ENCODE results near the gene NPY. TPM values are rescaled to one million over a fixed set of nuclear protein-coding genes. Genes with fewer than 3 reads are reported as not detected.

NPY gene
- total and polyA plus RNA-seq, 10 of the 15 experiments (the other 5 are each of a cell fraction or from before 2014, with no cell fraction given), result not detected

DNA sequence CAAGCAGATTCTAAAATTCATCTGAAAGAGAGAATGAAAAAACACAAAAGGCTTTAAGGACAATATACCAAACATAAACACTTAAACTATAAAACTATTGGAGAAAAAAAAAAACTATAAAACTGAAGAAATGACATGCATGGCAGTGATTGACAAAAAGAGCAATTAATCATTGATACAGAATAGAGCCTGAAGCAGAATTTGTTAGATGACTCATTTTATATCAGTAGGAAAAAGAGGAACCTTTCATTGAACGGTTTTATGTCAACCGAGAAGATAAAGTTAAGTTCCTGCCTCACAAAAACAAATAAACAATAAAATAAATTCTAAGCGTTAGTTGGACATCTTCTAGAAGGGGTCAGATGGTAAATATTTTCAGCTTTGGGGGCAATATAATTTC lies 23.3 kb downstream of the NPY start:
- no peak overlapping the region for H3K4me3 ChIP-seq
- ChIA-PET RAD21 (ENCODE audit: unreplicated experiment) (no interaction called here), SMC1A (ENCODE audit: uncharacterized antibody, unreplicated experiment) (interaction anchor here (1.0 to 1.1 kb wide), 3 partner anchors 10 to 465 kb away, joined by 3 read pairs; no protein-coding TSS in a partner anchor), CTCF (interaction anchor here (1.1 to 1.4 kb wide), 2 partner anchors 8 to 10 kb away, joined by 3 to 6 read pairs; no protein-coding TSS in a partner anchor), POLR2A (no interaction called here)
- no peaks in the 10 kb centered on the region for H3K79me2 ChIP-seq (ENCODE audit: control insufficient read depth, insufficient read depth, low read length)
- BruUV-seq (replicated peaks), result no TSS peak
- TF ChIP-seq POU2F2 (IDR thresholded peaks at IDR 0.05; ENCODE audit: borderline replicate concordance, low read depth, low read length), result no peak
- TF ChIP-seq, protein P1, sequence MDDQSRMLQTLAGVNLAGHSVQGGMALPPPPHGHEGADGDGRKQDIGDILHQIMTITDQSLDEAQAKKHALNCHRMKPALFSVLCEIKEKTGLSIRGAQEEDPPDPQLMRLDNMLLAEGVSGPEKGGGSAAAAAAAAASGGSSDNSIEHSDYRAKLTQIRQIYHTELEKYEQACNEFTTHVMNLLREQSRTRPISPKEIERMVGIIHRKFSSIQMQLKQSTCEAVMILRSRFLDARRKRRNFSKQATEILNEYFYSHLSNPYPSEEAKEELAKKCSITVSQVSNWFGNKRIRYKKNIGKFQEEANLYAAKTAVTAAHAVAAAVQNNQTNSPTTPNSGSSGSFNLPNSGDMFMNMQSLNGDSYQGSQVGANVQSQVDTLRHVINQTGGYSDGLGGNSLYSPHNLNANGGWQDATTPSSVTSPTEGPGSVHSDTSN (IDR thresholded peaks at IDR 0.05; ENCODE audit: insufficient replicate concordance, low read depth, low read length), result no peak
- TF ChIP-seq CBFB (IDR thresholded peaks at IDR 0.05; ENCODE audit: low read depth), result no peak
- no peak for TF ChIP-seq JUNB (IDR thresholded peaks at IDR 0.05)
- no peak for TF ChIP-seq RAD21 (IDR thresholded peaks at IDR 0.05; ENCODE audit: insufficient read depth, low read depth, low read length)
- intact Hi-C loops (cut with micrococcal nuclease; ENCODE audit: unreplicated experiment) (no loop called here), in situ Hi-C loops (cut with MboI) (no loop called here)
- no peak overlapping the region for H3K4me2 ChIP-seq (ENCODE audit: control insufficient read depth, insufficient read depth)
- DNase-seq (ENCODE audit: low read depth, low spot score) (no peak), ATAC-seq (no peak), FAIRE-seq (no peak)
- no peaks in the 10 kb centered on the region for H3K4me1 ChIP-seq (ENCODE audit: control insufficient read depth, insufficient read depth, low read length)
- H3K9me3 ChIP-seq (replicated peaks; ENCODE audit: control insufficient read depth, insufficient read depth, low read length), result no peaks in the 10 kb centered on the region; the same call in 2 of the 3 replicates
- no peaks in the 10 kb centered on the region for H4K20me1 ChIP-seq (ENCODE audit: control insufficient read depth, insufficient read depth)
- no peak overlapping the region for H2AFZ ChIP-seq (ENCODE audit: control insufficient read depth, low read depth, low read length)
- no peak overlapping the region for H3K27ac ChIP-seq (ENCODE audit: control insufficient read depth, insufficient read depth)
- no peaks in the 10 kb centered on the region for H3K36me3 ChIP-seq (ENCODE audit: control insufficient read depth in 2 of 2, insufficient read depth in 2 of 2, low read length in 1 of 2)
- H3K9ac ChIP-seq (ENCODE audit: control insufficient read depth, insufficient read depth, low read length), result no peak overlapping the region
- no peaks in the 10 kb centered on the region for H3K27me3 ChIP-seq (replicated peaks in 1 of 2; ENCODE audit: control insufficient read depth in 2 of 2, insufficient read depth in 2 of 2, low read length in 1 of 2)
- 29% methylated on average over 3 of the region's 3 CpGs for WGBS (ENCODE audit: insufficient coverage, insufficient replicate concordance, low lambda C conversion rate, missing lambda C conversion rate)

DNA sequence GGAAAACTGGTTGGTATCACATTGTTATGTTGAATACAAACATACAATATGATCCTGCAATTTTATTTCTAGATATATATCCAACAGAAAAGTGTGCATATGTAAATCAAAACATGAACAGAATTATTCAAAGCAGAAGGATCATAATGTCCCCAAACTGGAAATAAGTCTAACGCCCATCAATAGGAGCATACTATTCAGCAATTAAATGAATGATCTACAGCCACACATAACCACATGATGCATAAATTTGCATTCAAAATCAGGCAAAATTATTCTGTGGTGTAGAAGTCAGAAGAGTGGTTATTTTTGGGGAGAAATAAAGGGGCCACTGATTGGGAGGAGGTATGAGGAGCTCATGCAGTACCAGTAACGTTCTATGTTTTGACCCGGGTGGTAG lies 28.6 kb downstream of the NPY start:
- FAIRE-seq (no peak), ATAC-seq (no peak), DNase-seq (ENCODE audit: low read depth, low spot score) (no peak)
- RAD21 ChIA-PET (ENCODE audit: unreplicated experiment), result no interaction called here
- intact Hi-C loops (cut with micrococcal nuclease; ENCODE audit: unreplicated experiment), result no loop called here
- H3K4me1 ChIP-seq (ENCODE audit: control insufficient read depth, insufficient read depth, low read length), result no peaks in the 10 kb centered on the region
- in situ Hi-C loops (cut with MboI), result no loop called here
- CTCF ChIA-PET, result interaction anchor here (0.6 kb wide), 1 partner anchor 425 kb away, joined by 3 read pairs; no protein-coding TSS in a partner anchor
- SMC1A ChIA-PET (ENCODE audit: uncharacterized antibody, unreplicated experiment), result interaction anchor here (0.9 to 1.6 kb wide), 4 partner anchors 10 to 23 kb away, joined by 3 to 5 read pairs (median 4); no protein-coding TSS in a partner anchor
- H3K9me3 ChIP-seq (replicated peaks; ENCODE audit: control insufficient read depth, insufficient read depth, low read length), result no peaks in the 10 kb centered on the region
- no peaks in the 10 kb centered on the region for H3K36me3 ChIP-seq (ENCODE audit: control insufficient read depth in 2 of 2, insufficient read depth in 2 of 2, low read length in 1 of 2)
- POLR2A ChIA-PET, result no interaction called here
- WGBS (ENCODE audit: insufficient coverage, insufficient replicate concordance, low lambda C conversion rate, missing lambda C conversion rate), result 70% methylated on average over 3 of the region's 3 CpGs
- H3K4me2 ChIP-seq (ENCODE audit: control insufficient read depth, insufficient read depth), result no peak overlapping the region
- H3K9ac ChIP-seq (ENCODE audit: control insufficient read depth, insufficient read depth, low read length), result no peak overlapping the region
- H3K27ac ChIP-seq (ENCODE audit: control insufficient read depth, insufficient read depth), result no peak overlapping the region
- no peak overlapping the region for H2AFZ ChIP-seq (ENCODE audit: control insufficient read depth, low read depth, low read length)
- TF ChIP-seq, protein P1 (IDR thresholded peaks at IDR 0.05; ENCODE audit: insufficient replicate concordance, low read depth, low read length), result no peak
- TF ChIP-seq KAT2A (conservative IDR thresholded peaks at IDR 0.05; ENCODE audit: control insufficient read depth, low read depth, low read length) (no peak), HDAC6 (IDR thresholded peaks at IDR 0.05; ENCODE audit: unreplicated experiment) (no peak), STAT3 (IDR thresholded peaks at IDR 0.05; ENCODE audit: low read depth, low read length) (no peak), CHD2 (IDR thresholded peaks at IDR 0.05; ENCODE audit: borderline replicate concordance, low read depth, low read length) (no peak), ZBED1 (IDR thresholded peaks at IDR 0.05; ENCODE audit: borderline replicate concordance) (no peak)
- no peak overlapping the region for H3K4me3 ChIP-seq
- no peaks in the 10 kb centered on the region for H3K27me3 ChIP-seq (replicated peaks in 1 of 2; ENCODE audit: control insufficient read depth in 2 of 2, insufficient read depth in 2 of 2, low read length in 1 of 2)
- no TSS peak for BruUV-seq (replicated peaks)
- H3K79me2 ChIP-seq (ENCODE audit: control insufficient read depth, insufficient read depth, low read length), result no peaks in the 10 kb centered on the region
- no peaks in the 10 kb centered on the region for H4K20me1 ChIP-seq (ENCODE audit: control insufficient read depth, insufficient read depth)

All from GM12878 (cell line).